Activated CD4-positive, alpha-beta T cell treated with anti-CD3 and anti-CD28 coated beads, Interleukin-2, amount 50 U/mL, for 16 hours (primary cell): ENCODE results near the gene ARHGEF40.

Experiments
- DNase-seq: peaks from one replicate; pipeline ENCODE4 v3.0.0-alpha.2; 2020

The ARHGEF40 gene

GRCh38 chr14:21070083-21070609 is at the start of gene ARHGEF40:
ARHGEF40 (plus strand) TSS chr14:21070304; CDS start chr14:21070397, 93 bp downstream.
- DNase-seq, result no peak

DNA sequence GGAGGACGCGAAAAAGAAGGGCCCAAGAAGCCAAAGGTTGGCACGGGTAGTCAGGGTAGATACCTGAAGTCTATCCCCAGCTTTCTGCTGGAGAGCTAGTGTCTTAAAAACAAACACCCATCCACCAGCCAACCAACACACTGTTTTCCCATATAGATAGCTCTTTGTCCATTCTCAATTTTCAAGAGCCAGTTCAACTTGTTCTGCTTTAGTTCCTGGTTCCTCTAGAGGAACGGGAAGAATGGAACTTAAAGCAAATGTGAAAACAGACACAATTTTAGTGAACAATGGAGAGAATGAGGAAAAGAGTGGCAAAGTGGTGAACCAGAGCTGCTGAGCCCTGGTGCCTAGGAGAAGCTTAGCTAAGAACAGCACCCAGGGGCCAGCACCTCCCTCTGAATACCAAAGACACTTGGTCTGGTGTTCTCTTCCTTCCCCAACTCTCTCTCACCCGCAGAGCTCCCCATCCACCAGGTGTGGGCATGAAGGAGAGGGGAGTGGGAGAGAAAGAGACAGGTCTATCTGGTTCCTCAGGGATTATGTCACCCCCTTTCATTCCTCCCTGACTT is 49.0 kb upstream of the ARHGEF40 start:
- no peak for DNase-seq

DNA sequence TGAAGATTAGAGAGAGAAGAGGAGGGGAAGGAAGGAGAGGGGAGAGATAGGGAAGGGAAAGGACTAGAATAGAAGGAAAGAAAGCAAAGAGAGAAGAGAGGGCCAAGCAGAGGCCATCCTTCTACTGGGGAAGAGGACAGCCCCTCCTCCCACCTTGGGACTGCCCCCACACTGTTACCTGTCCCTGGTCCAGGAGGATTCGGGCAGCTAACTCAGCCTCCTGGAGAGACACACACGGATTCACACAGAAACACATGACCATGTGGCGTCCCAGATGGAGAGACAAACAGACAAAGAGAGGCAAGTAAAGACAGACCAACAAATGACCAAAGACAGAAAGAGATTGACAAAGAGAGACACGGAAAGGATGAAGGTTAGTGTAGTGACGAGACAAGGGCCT is 47.4 kb upstream of the ARHGEF40 start:
- DNase-seq, result no peak

DNA sequence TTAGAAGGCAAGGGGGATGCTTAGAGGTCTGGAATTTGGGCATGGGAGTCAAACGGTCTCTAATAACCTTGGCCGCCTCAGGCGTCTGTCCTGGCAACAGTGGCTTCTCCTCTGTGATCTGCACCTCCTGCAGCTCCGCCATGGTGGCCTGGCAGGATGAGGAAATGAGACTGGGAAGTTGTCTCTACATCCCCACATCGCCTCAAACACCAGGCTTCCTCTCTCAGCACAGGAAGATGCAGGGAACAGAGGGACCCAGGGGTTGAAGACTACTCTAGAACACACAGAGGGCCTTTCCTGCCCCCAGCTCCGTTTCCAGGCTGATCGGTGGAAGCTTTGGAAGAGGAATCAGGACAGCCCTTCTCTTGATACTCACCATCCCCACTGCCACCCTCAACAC is 46.9 kb upstream of the ARHGEF40 start:
- no peak for DNase-seq

GRCh38 chr14:21023817-21024584 is 46.1 kb upstream of the ARHGEF40 start:
- no peak for DNase-seq

DNA sequence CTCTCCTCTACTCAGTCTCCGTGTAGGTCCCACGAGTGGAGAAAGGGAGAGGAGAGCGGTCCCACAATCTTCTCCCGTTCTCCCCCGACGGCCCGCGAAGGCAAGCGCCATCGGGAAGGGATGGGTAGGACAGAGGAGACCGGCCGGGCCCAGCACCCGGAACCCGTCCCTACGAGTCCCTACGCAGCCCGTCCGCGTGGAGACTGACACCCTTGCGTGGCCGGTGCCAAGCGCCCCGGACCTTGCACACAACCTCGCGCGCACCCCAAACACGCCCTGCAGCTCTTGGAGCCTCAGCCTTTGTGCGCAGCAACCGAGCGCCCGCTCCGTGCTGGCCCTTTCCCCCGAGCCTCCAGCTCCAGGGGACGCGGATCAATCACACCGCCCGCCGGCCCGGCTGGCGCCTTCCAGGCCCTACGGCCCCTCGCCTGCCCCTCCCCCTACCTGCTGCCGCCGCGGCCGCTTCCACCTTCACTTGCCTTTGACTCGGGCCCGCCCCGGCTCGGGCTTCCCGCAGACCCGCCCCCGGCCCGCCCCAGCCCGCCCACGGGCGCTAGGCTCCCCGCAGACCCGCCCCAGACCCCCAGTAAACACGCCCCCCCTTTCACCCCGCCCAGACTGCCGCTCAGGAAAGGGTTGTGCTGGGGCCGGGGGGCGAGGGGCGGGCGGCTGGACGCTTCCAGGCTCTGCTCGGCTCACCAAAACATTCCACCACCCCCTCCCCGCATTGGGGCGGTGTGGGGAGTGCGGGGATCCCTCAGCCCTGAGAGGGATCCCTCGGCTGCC is 45.3 kb upstream of the ARHGEF40 start, which contains the start of gene NDRG2:
NDRG2 (minus strand) TSS at position 477 of the 786 bp plus-strand sequence. CDS start 1,746 bp downstream, outside the sequence.
- DNase-seq, result peak; percentile 40

DNA sequence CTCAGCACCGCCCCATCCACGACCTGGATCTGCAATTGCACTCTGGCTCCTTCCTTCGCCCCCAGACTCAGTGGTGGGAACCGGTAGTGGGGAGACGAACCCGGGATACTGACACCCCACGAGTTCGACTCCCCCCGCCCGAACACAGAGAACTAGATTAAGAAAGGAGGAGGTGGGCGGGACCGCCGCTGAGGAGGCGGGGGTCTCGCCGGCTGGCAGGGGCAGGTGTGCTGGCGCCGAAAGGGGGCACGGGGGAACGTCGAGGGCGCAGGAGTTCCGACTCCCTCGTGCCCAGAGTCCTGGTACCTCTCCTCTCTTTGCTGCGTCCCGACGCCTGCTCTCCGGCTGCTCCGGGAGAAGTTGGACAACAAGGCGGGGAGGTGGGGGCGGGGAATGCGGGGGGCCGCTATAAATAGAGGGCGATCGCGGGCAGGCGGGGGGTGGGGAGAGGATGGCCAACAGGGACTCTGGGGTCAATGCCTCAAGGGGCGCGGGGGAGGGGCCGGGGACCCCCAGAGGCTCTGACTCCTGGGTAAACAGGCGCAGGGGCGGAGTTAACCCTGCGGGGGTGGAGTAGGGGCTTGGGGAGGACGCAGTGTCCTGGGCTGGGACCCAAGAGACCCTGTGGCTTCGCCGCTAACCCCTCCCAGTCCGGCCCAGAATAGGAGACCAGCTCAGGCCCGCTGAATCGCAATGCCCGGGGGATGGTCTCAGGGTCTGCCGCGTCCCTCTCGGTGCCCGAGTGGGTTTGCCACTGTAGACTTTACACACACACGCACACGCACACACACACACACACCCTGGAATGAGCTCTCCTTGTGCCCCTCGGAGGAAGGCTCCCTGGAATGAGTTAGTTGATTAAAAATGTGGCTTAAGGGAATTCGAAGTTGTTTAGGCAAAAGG is 44.5 kb upstream of the ARHGEF40 start:
- DNase-seq, result no peak

DNA sequence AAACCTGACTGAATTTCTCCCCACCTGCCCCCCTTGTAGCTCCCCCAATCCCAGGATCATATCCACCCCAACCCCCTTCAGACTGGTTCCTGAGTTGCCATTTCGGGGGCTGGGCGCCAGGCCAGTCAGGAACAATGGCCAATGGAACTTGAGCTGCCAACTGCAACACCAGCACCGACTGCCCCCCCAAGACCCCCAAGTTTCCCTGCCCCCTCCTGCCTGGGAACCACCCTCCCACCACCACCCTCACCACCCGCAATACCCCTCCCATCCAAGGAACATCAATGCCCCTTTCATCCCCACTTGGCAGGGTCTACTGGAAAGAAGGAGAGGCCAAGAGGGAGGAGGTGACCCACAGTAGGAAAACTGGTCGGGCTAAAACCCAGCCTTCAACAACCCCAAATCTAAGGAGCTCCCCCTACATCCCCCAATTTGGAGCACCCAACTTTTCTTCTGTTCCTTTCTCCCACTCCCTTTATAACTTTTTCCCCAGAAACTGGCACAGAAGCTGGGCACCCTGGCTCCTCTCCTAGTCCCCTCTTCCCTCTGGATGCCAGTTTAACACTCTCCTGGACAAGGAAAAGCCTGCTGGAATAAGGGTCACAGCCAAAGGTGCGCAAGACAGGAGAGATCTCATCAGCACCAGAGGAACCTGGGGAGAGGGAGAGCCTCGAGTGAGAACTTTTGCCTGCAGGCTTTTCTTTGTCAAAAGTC is 43.7 kb upstream of the ARHGEF40 start:
- no peak for DNase-seq

- DNase-seq, result no peak
These were observed 43.2 kb upstream of the ARHGEF40 start for GRCh38 chr14:21026988-21027315.

DNA sequence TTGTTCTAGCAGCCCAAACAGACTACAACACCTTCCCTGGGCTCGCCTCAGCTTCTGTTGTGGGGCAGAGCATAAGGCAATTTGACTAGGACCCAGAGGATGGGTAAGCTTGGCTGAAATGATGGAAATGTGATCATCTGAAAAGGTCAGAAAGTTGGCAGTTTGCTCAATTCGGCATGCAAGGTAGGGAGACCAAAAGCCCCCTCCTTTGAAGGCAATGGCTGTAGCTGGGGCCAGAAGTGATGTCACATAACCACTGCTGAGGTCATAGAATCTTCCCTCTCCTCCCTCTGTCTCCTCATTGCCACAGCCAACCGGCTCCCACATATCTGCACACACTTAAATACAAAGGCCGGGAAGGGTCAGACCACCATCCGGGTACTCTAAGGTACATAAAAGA is 40.2 kb upstream of the ARHGEF40 start, which contains the start of gene TPPP2:
TPPP2 (plus strand) TSS at position 301 of the 400 bp plus-strand sequence. CDS start 365 bp downstream, outside the sequence.
- no peak for DNase-seq

DNA sequence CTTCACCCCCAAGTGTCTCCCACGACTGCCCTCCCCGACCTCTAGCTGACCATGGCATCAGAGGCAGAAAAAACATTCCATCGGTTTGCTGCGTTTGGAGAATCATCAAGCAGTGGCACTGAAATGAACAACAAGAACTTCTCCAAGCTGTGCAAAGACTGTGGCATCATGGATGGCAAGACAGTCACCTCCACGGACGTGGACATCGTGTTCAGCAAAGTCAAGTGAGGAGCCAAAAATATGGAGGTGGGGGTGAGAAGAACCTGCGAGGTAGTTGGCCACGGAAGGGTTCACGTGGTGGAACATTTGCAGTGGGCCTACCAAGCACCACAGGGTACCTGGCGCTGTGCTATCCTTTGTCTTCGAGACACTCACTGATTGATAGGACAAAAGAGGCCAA is 39.6 kb upstream of the ARHGEF40 start:
- no peak for DNase-seq

GRCh38 chr14:21032326-21033132 is 37.6 kb upstream of the ARHGEF40 start:
- DNase-seq, result no peak

GRCh38 chr14:21033133-21033698 is 36.9 kb upstream of the ARHGEF40 start:
- no peak for DNase-seq

- no peak for DNase-seq
These were observed 35.4 kb upstream of the ARHGEF40 start, which contains the start of gene RNASE13 for GRCh38 chr14:21034707-21035106. RNASE13 (minus strand) TSS chr14:21034807; CDS start chr14:21034288, 519 bp downstream.

DNA sequence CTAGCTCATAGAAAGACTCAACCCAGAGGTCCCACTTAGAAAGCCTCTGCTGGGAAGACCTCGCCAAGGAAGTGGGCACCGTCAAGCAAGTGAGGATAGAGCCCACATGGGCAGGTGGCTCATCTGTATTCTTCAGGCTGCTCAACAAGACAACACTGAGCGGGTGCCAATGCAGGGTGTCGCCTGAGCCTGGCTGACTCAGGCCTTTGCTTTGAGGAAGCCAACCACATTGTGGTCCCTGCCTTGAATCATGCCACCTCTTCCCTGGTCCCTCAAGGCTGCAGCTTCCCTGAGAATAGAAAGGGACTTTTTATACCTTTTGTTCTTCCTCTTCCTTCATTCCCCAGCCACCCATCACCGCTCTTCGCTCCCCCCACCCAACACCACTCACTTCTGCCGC is 33.4 kb upstream of the ARHGEF40 start:
- DNase-seq, result no peak

DNA sequence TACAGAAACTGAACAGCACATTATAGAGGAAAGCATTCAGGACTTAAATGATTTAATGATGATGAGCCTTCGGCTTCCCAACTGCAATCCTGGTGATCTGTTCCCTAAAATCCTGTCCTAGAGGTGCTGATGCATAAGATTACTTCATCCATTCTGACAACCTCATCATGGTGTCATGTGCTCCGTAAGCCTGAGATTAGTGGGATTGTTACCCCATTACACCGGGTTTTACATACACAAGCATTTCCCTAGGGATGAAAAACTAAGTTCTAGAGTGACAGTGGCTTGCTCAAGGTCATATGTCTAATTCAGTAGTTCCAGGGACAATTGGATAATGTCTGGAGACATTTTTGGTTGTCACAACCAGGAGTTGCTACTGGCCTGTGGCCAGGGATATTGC is 32.9 kb upstream of the ARHGEF40 start:
- DNase-seq, result no peak

- DNase-seq, result no peak
These were observed 31.4 kb upstream of the ARHGEF40 start for GRCh38 chr14:21038441-21039422.

DNA sequence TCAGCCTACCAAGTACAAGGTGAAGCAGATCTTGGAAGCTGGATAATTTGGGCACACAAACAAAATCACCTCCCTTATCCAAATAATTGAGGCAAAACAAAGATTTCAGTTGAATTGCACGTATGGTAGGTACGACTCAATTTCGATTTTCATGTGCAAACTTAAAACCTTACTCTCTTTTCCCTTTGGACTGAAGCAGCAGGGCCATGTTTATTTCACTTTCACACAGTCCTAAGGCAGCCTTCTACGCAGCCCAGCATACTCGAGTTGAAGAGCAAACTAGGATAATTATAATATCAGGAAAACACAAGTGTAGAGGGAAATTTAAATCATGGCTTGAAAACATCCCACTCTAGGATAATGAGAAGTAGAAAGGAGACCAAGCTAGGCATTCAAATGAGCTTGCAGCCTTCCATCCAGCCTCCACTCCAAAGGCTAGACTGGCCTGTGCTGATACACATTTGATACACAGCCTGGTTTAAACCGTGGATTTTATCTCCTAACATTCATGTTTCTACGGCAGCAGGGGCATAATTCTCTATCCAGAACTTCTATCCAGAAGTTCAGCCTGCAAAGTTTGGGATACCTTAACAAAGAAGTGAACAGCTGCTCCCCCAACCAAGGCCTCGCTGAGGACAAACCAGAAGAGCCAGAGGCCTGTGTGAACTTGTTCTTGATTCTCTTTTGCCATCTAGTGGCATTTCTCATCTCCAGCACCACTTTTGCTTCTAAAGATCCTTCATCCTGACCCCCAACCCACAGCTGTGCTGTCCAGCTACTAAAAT is 30.3 kb upstream of the ARHGEF40 start:
- DNase-seq, result peak; percentile 27
